ENCODE measurements around the gene LPCAT1. TPM values are rescaled to one million over a fixed set of nuclear protein-coding genes. Genes with fewer than 3 reads are reported as not detected.
"Not testable (repeated sequence)": the region's sequence is repeated elsewhere in the genome, so short reads cannot be mapped to it uniquely, and the experiment has no call there.

The LPCAT1 gene
- polyA plus RNA-seq, 1 donor = 27.6 TPM

DNA sequence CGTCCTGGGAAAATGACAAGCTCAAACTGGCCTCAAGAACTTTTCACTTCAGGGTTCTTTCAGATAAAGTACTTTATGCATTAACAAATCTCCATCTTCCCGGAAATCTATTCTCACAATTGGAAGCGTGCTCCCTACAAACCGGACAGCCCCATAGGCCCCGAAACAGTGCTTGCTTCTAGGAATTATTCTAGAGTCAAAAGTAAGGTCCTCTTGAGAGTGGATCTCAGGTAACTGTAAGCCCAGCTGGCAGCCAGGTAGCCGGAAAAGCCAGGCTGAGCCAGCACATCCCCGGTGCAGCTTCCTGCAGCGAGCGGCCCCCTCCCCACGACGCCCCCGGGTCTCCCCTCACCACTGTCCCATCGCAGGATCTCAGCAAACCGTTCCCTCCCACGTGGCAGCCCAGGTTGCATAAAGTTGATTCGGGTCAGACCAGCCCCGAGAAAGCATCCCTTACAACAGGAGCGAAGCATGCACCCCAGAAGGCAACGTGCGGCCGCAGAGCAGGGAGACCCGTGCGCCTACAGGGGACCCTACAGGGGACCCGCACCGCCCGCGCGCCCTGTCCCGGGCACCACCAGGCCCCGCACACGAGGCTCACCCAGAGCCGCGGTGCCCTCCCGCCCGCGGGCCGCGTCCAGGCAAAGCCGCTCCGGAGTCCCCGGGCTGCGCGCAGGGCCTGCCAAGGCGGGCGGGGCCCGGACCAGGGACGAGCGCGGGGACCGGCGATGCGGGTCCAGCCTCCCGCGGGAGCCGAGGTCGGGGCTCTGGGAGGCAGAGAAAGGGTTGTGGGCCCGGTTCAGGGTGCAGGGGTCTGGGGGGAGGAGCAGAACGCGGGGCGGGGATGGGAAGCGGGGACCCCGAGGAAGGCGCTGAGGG, 920 bp downstream of the LPCAT1 start:
- DNase-seq (ENCODE audit: low read depth) = no peak

DNA sequence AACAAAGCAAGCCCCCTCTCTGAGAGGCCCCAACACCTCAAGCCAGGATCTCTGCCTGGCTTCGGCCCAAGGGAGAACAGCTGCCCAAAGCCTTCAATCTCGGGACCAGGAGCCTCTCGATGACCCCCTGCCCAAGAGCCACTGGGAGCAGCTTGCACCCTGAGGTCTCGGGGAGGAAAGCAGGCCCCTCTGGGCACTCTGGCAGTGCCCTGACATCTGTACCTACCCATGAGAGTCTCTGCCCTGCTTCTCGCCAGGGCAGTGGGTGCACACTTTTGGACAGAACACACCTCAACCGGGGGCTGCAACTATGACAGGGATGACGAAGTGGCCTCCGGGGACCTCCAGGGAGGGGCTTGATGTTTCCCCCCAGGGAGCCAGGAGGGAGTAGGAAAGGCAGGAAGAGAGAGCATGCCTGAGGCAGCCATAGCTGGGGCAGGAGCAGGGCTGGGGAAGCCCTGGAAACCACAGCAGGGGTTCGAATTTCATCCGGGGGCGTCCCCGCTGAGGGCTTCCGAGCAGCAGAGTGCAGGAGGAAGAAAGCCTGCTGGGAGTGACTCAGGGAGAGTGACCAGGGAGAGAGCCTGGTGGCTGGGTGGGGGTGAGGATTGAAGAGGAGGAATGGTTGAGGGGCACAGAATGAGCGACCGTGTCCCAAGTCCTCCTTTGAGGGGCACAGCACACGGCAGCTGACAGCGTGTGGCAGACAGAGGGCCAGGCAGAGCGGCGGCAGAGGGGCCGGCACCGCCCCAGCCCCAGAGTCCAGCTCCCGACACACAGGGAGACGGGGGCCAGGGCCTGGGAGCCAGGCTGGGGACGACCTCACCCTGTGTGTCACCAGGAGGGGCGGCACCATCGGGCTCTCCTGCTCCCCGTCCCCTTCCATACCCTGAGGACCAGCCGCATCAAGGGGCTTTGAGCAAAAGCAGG, 1.8 kb downstream of the LPCAT1 start:
- no peak for DNase-seq (ENCODE audit: low read depth)

DNA sequence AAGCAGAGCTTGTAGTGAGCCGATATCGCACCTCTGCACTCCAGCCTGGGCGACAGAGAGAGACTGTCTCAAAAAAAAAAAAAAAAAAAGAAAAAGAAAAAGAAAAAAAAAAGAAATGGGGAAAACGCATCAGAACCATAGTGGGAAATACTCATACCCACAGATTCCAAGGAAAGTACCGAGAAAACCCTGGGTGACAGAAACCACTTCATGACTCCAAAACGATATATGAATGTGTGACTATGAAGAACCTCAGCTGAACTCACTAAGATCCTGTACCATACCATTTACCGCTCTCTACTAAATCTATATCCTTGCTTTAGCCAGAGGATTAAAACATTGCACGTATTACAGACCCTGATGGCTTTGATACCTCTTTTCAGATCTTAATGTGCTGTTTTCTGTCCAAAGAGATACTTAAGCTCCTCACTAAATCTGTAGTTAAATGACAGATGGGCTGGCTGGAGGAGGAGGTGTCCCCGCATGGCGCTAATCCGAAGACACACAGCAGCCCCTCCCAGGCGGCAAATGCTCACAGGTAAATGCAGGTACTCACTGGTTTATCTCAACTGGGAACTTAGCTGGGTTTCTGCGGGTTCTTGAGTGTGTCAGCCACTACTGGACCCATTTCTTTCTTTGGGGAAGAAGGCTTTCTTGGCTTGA, 2.8 kb downstream of the LPCAT1 start:
- DNase-seq (ENCODE audit: low read depth) = no peak

DNA sequence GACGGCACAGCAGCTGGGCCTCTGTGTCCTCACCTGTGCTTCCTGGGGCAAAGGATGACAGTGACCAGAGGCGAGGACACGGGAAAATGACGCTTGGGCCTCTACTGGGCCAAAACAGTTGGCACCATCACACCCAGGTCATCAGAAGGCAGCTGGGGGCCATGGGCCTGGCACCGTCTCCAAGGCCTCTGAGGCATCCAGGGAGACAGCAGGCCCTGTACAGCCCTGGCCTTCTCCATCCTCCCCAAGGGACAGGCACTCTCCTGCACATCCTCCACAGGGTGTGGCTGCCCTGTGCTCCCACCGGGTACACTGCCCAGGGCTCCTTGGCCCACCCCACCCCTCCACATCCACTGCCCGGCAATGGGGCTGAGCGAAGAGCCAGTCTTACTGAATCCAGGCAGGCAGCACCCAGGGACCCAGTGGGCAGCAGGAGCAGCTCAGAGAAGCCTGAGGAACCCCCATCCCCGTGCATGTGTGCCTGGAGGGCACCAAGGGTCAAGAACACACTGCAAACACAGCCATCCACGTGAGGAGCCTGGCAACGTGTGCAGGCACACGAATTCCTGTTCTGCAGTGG, 4.0 kb downstream of the LPCAT1 start:
- DNase-seq (ENCODE audit: low read depth) = no peak

DNA sequence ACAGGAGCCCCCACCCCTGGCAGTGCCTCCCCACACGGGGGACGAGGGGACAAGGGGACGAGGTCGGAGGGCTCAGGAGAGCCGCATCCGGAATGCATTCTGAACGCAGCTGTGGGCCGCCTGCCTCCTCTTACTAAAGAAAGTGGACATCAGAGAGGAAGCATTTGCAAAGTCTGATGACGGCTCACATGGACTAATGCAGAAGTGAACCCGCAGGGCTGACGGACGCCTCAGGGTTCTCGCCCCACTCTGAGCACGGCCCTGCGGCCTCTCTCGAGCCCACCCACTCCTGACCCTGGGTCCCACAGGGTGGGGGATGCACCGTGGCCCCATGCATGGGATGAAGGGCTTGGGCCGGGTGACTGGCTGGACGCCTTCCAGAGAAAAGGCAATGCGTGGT, 5.9 kb downstream of the LPCAT1 start:
- DNase-seq (ENCODE audit: low read depth) = no peak

DNA sequence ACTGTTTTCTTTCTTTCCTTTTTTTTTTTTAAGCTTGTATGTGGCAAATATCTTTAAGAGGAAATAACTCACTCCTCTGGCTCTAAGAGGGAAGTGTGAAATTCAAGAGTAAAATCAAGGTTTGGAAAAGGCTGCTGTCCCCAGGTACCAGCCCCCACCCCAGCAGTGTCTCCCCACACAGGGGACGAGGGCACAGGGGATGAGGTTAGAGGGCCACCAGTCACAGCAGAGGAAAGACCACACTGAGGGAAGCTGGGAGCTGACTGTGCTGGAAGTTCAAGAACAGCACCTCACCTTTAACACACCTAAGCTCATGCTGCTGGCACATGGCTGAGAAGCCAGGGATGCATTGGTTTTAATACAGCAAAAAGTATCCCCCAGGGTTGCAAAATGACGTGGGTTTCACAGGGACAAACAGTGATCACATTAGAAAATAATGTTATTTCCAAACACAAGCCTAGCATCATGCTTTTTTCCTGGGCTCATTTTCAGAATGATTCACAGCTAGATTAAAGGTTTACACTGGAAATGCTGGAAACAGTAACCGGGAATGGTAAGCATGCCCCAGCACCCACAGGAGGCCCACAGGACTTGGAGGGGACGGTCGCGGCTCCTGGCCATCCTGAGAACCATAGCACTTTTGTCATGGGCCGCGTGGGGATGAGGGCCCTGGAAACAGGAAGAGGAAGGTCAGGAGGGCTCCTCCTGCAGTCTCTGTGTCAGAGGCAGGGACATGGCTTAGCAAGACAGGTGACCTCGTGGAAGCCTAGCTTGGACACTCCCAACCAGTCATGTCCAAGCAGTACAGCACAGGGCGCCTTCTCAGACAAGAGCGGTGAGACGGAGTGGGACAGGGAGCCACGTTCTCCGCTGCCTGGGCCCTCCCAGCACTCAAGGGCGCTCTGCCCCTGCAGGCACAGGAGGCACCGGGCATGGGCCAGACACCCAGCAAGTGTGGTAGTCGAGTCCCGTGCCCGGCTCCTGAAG, 6.9 kb downstream of the LPCAT1 start:
- DNase-seq (ENCODE audit: low read depth) = no peak

DNA sequence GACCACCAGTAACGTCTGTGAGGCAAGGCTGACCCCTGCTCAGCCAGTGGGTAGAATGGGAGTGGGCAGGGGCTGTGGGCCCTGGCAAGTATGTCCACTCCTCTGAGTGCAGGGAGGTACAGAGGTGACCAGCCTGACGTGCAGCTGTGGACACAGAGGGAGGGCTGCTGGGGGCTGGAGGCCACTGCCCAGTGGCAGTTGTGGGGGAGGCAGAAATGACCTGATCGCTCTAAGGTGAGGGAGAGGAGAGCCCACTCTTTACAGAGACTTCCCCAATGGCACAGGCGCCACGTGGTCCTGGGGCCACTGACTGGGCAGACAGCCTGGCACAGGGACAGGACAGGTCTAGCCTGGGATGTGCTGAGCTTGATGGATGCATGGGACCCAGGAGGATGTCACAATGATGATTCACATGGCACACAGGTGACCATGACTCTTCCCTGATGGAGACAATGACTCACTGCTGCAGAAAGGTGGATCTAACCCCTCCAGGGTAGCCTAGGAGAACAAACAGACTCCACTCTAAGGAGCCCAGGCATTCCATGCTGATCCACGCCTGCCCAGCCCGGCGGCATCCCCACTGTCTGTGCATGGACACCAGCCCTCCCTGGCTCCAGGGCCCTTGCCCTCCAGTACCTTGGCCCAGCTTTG, 7.7 kb downstream of the LPCAT1 start:
- DNase-seq (ENCODE audit: low read depth) = no peak

DNA sequence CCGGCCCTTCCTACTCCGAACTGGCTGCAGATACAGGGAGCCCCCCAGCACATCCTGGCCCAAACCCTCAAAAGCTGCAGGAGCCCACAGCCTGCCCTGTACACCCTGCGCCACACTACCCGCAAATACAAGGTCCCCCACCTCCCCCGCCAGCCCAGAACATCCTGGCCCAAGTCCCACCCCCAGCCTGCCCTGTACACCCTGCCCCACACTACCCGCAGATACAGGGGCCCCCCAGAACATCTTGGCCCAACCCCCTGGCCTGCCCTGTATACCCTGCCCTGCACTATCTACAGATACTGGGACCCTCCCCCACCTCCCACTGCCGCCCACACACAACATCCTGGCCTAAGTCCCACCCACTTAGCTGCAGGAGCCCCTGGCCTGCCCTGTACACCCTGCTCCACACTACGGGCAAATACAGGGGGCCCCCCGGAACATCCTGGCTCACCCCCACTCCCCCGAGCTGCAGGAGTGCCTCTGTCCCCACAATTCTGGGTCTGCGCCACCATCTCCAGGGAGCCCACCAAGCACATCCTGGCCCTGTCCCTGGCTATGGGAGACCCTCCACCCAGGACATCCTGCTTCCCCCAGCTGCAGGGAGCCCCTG, 8.3 kb downstream of the LPCAT1 start:
- no peak for DNase-seq (ENCODE audit: low read depth)

DNA sequence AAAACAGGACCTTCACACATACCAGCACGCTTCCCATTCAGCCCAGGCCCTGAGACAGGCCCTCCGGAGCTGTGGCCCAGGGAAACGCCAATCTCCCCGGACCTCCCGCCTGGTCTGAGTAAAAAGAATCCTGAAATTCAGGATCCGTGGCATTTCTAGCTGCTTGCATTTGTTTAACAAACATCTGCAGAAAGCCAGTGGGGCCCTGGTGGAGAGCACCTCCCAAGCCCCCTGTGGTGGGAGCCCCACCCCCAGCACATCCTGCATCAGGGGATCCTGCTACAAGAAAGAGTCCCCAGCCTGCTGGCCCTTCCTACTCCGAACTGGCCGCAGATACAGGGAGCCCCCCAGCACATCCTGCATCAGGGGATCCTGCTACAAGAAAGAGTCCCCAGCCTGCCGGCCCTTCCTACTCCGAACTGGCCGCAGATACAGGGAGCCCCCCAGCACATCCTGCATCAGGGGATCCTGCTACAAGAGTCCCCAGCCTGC, 8.9 kb downstream of the LPCAT1 start:
- not testable (repeated sequence) for DNase-seq (ENCODE audit: low read depth)

DNA sequence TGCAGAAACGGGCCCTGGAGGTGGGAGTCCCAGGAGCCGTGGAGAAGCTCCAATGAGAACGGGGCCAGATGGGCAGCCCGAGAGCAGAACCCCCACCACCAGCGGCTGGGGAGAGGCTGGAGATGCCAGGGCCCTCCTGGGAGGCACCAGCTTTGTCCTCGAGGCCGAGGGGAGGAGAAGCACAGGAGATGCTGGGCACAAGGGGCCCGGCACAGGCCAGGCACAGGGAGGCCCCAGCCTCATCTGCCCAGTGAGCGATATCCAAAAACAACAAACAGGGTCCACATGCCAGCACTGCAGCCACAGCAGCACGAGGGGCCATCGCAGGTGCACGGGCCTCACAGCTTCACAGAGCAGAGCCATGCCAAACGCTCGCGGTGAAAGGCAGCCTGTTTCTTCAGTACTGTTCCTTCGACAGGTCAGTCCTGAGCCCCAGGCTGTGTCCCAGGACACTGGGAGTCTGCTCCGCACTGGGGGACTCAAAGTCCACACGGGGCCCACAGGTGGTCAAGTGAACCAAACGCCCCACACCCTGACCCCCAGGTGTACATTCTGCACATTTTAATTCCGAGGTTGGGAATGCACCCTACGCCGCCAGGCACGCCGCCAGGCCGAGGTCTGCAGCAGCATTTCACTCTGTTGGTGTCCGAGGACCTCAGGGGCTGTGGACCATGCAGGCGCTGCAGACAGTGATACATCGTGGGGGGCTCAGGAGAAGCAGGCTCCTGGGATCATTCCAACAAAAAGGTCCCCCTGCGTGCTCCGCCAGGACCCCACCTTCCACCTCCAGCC, 9.5 kb downstream of the LPCAT1 start:
- DNase-seq (ENCODE audit: low read depth) = no peak

DNA sequence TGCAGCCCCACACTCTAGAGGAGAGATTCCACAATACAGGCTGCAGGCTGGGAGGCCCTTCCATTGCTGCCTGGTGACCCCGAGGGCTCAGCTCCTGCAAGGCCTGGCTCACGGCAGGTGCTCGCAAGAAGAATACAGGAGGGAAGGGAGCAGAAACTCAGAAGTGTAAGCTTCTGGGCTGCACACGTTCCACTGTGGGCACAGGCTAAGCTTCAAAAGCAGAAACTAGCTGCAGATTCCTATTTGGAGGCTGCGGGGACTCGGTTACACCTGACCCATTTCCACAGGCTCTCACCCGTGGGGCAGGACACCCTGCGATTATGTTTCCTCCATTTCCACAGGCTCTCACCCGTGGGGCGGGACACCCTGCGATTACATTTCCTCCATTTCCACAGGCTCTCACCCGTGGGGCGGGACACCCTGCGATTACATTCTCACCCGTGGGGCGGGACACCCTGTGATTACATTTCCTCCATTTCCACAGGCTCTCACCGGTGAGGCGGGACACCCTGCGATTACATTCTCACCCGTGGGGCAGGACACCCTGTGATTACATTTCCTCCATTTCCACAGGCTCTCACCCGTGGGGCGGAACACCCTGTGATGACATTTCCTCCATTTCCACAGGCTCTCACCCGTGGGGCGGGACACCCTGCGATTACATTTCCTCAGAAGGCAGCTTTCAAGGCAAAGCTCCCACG, 10.3 kb downstream of the LPCAT1 start:
- DNase-seq (ENCODE audit: low read depth) = no peak

DNA sequence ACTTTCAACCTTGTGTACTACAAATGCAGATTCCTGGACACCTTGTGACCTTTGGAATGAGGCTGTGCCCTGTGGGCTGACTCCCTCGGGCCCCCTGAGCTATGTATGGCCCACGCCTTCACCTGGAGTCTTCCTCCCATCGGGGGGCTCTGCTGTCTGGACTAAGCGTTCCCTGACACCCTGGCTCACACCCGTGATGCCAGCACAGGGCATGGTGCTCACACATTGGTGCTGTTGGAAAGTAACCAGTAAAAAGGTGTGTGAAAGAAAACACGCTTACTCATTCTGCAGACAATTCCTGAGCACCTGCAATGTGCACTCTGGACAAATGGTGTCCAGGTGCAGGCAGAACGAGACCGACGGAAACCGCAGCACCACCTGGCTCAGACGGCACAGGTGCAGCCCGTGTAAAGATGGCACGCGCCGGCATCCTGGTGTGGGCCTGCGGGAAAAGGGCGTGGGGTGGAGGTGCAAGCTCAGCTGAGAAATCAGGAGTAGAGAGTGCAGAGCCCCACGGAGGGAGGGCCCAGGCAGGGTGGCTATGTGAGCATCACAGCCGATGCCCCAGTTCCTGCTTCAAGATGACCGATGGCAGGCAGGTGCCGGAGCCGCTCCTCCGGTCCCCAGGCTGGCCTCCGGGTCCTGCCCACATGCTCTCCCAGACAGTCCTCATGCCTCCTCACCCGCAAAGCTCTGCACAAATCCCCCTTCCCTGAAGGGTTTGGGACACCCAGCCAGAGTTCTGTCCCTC, 11.0 kb downstream of the LPCAT1 start:
- no peak for DNase-seq (ENCODE audit: low read depth)

DNA sequence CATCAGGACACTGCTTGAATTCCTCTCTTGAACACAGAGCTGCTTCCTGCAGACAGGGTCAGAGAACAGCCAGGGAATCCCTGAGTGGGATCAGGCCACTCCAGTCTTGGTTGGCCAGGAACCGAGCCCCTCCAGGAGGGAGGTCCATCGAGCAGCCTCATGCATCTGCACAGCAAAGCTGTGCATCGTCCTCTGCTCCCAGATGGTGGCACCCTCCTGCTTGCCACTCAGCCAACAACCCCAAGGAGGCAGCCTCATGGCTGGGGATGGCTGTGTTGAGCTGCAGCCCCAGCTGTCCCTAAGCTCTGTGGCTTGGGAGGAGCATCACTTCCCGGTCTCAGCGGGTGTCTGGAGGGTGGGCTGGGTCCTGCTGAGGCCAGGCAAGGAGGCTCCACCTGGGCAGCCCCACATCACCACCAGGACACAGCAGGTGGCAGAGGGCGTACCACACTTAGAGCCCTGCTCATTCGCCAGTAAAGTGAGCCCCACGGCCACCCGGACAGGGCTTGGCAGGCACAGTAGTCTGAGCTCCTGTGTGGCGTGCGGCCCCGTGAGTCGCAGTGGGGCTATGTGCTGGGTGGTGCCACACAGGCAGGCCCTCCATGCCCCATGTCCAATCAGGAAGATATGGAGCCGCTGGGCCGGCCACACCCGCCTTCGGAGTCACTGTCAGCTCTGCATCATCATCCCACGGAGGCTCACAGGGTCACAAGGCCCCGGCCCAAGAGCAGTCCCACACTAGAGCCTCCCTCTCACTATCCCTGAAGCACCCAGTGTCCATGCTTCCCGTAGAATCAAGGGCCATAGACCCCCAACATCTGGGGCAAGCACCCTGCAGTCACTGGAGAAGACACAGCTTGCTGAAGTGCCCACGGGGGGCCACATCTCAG, 11.9 kb downstream of the LPCAT1 start:
- DNase-seq (ENCODE audit: low read depth) = no peak

DNA sequence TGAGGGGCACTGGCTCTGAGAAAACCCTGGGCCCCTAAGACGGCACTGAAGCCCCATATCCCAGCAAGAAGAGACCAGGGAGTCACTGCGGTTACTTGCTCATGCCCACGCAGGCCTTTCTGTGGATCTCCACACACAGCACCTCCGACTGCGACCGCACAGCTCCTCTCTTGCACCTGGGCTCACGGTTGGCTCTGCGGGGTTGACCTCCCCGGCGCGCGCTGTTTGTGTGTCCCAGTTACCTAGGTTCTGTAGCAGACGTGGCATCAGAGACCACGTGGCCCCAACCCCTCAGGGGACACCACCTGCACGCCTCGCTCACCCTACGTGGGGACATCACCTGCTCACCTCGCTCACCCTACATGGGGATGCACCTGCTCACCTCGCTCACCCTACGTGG, 12.7 kb downstream of the LPCAT1 start:
- DNase-seq (ENCODE audit: low read depth) = no peak

DNA sequence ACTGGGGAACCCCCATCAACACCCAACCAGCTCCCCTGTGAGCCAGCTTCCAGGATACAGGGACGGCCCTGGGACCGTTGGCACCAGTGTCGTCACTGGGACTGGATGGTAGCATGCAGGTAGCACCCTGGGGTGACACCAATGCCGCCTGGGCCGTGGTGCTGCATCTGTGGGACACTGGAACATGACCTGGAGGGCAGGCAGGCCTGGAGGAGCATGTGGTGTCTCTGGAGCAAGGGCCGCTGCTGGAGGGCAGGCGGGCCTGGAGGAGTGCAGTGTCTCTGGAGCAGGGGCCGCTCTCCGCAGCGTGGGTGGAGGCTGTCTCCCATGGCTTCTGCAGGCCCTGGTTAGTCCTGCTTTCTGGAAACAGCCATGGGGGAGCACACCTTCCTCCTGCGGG, 13.1 kb downstream of the LPCAT1 start:
- DNase-seq (ENCODE audit: low read depth) = no peak

DNA sequence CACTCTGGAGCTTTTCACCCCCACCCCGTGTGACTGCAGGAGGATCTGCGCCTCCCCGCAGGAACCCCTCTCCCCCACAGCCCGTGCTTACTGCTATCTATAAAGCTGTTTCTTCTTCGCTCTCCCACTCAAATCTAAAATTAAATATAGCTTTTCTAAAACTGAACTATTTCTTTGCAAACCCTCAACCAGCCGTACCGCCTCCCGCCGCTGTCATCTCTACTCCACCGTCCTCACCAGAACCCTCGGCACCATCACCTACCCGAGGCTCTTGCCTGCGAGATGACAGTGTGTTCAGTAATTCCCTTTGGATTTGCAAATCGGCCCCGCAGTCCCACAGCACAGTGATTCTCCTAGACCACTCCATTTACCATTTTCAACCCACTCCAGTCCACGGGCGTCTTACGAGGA, 13.6 kb downstream of the LPCAT1 start:
- DNase-seq (ENCODE audit: low read depth) = no peak

Measured in forelimb muscle (tissue), 1 donor.